IPS-20b (cell line): Measurements from ENCODE around the gene VCL.

ENCODE experiments used
- H3K27ac ChIP-seq: one replicate; pipeline ENCODE4 v1.5.1; 2013; ENCODE audit warnings: low read length
- H3K27me3 ChIP-seq: 2 replicates; pipeline ENCODE4 v1.6.1; 2013; ENCODE audit warnings: mild to moderate bottlenecking, low read length, inconsistent platforms; ENCODE audit not compliant: insufficient read depth
- H3K36me3 ChIP-seq: 2 replicates; pipeline ENCODE4 v1.6.1; 2013; ENCODE audit warnings: low read depth, mild to moderate bottlenecking, inconsistent platforms, low read length, moderate library complexity; ENCODE audit not compliant: insufficient read depth
- H3K4me1 ChIP-seq: 2 replicates; pipeline ENCODE4 v1.6.1; 2013; ENCODE audit warnings: mild to moderate bottlenecking, control low read depth, inconsistent platforms, low read length, moderate library complexity; ENCODE audit not compliant: insufficient read depth
- H3K4me3 ChIP-seq: 2 replicates; pipeline ENCODE4 v1.5.1; 2013; ENCODE audit warnings: mild to moderate bottlenecking, low read length, inconsistent platforms
- H3K9ac ChIP-seq: 2 replicates; pipeline ENCODE4 v1.6.1; 2013; ENCODE audit warnings: low read depth, mild to moderate bottlenecking, inconsistent platforms, low read length, moderate library complexity
- H3K9me3 ChIP-seq: 2 replicates; pipeline ENCODE4 v1.6.1; 2013; ENCODE audit warnings: mild to moderate bottlenecking, low read depth, low read length, inconsistent platforms; ENCODE audit not compliant: insufficient read depth

Gene VCL

DNA sequence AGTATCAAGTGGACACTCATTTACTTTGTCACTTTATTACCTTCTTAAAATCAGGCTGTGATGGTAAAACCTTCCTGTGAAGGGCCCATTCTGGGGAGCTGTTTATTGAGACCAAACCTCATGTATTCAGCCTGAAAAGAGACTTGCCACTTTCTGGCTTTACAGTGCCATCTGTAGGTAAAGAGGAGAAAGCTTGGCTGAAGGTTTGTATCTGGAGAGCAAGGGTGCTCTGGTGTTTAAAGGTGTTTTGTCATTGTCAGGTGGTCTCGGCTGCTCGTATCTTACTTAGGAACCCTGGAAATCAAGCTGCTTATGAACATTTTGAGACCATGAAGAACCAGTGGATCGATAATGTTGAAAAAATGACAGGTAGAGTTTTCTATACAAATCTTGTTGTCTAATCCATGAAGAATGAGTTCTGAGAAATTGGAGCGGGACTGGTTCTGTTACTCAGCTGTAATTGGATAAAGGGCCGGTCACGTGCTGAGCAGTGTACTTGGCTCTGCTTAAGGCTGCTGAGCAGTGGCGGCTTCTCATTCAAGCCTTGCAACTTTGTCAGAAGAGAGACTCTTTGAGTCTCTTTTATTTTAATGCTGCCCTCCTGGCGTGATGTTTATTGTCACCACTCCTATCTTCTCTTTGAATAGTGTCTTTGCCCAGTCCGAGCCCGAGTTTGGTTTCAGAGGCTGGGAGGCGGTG, 105.8 kb downstream of the VCL start:
- H3K9me3 ChIP-seq, result no peaks in the 10 kb centered on the region
- H3K27ac ChIP-seq, result no peak overlapping the region
- no peaks in the 10 kb centered on the region for H3K27me3 ChIP-seq
- no peaks in the 10 kb centered on the region for H3K4me1 ChIP-seq
- peaks cover 97% of the 10 kb centered on the region for H3K36me3 ChIP-seq
- no peak overlapping the region for H3K4me3 ChIP-seq
- H3K9ac ChIP-seq, result no peak overlapping the region

DNA sequence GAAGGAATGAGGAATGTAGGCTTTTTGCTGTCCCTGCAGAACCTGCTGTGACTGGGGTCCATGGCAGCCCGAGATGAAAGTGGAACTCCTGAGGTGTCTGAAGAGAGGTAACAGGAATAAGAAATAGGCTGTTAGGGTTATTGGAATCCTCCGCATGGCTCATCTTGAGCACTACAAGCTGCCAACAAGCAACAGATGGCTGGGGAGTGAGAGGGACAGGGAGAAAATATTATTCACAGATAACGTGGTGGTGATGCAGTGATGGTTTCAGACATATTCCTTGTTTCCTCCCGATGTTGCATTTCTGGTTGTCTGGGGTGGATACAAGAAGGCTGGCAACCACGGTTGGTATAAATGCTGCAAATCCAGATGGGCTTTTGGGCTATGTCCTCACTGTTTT, 106.6 kb downstream of the VCL start:
- no peaks in the 10 kb centered on the region for H3K9me3 ChIP-seq
- H3K4me3 ChIP-seq, result no peak overlapping the region
- no peaks in the 10 kb centered on the region for H3K27me3 ChIP-seq
- H3K4me1 ChIP-seq, result no peaks in the 10 kb centered on the region
- H3K9ac ChIP-seq, result no peak overlapping the region
- no peak overlapping the region for H3K27ac ChIP-seq
- peaks cover 97% of the 10 kb centered on the region for H3K36me3 ChIP-seq

DNA sequence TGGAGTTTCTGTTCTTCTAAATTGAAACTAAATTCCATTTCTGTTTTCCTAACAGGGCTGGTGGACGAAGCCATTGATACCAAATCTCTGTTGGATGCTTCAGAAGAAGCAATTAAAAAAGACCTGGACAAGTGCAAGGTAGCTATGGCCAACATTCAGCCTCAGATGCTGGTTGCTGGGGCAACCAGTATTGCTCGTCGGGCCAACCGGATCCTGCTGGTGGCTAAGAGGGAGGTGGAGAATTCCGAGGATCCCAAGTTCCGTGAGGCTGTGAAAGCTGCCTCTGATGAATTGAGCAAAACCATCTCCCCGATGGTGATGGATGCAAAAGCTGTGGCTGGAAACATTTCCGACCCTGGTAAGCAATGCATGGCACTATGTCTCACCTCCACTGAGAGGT, 107.1 kb downstream of the VCL start:
- Histone ChIP-seq H3K9me3 (no peaks in the 10 kb centered on the region), H3K4me3 (no peak overlapping the region), H3K27me3 (no peaks in the 10 kb centered on the region), H3K36me3 (peaks cover 97% of the 10 kb centered on the region), H3K9ac (no peak overlapping the region), H3K4me1 (no peaks in the 10 kb centered on the region), H3K27ac (no peak overlapping the region)

DNA sequence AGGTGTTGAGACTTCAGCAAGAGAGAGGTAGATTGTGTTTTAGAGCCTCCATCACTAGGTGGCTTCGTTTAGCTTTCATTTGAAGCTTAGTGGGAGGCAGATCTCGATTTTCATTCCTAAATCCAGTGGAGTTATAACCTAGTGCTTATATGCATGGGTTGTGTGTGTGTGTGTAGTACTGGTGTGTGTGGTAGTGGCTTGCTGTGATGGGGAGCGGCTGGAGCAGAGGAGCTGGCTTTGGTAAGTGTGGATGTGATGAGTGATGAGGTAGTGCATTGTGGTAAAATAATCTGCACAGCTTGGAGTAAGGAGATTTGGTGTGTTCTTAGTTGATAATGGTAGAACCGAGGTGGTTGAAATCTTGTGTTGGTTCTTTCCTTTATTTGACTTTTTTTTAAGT, 109.5 kb downstream of the VCL start:
- Histone ChIP-seq H3K9ac (no peak overlapping the region), H3K27me3 (no peaks in the 10 kb centered on the region), H3K4me1 (no peaks in the 10 kb centered on the region), H3K9me3 (no peaks in the 10 kb centered on the region), H3K36me3 (peaks cover 99% of the 10 kb centered on the region), H3K4me3 (no peak overlapping the region), H3K27ac (no peak overlapping the region)

DNA sequence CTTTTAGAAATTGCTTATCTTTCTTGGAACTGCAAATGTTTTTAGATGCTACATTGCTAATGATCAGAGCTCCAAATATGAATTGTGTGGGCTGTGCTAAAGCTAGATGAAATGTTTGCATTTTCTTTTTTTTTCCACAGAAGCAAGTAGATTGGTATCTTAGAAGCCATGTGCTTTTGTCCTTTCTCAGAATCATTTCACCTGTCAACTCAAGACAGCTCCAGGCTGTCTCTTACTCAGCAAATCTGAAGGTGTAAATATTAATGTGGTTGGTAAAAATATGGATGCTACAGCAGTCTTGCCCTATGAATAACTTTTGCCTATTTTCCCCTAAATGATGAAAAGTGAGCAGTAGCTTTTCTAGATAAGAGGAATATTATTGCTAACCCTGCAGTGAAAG, 111.5 kb downstream of the VCL start:
- H3K36me3 ChIP-seq, result peaks cover 99% of the 10 kb centered on the region
- no peak overlapping the region for H3K27ac ChIP-seq
- H3K9ac ChIP-seq, result no peak overlapping the region
- H3K27me3 ChIP-seq, result no peaks in the 10 kb centered on the region
- no peak overlapping the region for H3K4me3 ChIP-seq
- no peaks in the 10 kb centered on the region for H3K4me1 ChIP-seq
- H3K9me3 ChIP-seq, result no peaks in the 10 kb centered on the region

DNA sequence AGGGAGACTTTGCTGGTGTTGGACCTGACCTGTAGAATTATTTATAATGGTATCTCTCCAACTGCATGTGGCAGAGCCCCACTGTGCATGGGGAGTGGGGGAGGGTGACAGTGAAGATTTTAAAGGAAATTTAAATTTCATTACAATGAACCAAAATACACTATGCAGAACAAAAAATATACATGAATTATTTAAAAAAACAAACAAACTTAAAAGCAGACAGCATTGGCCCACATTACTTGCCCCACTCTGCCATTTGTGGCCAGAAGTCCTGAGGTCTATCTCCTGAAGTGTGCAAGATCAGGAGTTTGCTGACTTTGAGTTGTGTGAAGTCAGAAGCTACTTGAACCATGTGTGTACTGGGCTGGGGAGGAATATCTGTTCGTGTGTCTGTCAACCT, 112.2 kb downstream of the VCL start:
- Histone ChIP-seq H3K9ac (no peak overlapping the region), H3K4me3 (no peak overlapping the region), H3K36me3 (peaks cover 99% of the 10 kb centered on the region), H3K4me1 (no peaks in the 10 kb centered on the region), H3K9me3 (no peaks in the 10 kb centered on the region), H3K27me3 (no peaks in the 10 kb centered on the region), H3K27ac (no peak overlapping the region)

DNA sequence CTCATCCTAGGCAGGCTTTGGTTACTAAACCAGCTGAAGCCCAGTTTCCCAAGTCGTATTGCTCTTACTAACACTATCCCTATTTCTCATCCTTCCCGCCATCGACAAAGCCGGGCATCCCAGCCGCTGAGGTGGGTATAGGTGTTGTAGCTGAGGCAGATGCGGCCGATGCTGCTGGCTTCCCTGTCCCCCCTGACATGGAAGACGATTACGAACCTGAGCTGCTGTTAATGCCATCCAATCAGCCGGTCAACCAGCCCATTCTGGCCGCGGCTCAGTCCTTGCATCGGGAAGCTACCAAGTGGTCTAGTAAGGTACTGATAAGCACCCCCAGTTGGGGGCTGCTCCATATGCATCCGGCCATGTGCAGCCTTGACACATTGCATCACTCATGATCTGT, 113.9 kb downstream of the VCL start:
- no peaks in the 10 kb centered on the region for H3K9me3 ChIP-seq
- H3K4me3 ChIP-seq, result no peak overlapping the region
- H3K4me1 ChIP-seq, result no peaks in the 10 kb centered on the region
- no peak overlapping the region for H3K27ac ChIP-seq
- no peaks in the 10 kb centered on the region for H3K27me3 ChIP-seq
- peaks cover 98% of the 10 kb centered on the region for H3K36me3 ChIP-seq
- no peak overlapping the region for H3K9ac ChIP-seq

DNA sequence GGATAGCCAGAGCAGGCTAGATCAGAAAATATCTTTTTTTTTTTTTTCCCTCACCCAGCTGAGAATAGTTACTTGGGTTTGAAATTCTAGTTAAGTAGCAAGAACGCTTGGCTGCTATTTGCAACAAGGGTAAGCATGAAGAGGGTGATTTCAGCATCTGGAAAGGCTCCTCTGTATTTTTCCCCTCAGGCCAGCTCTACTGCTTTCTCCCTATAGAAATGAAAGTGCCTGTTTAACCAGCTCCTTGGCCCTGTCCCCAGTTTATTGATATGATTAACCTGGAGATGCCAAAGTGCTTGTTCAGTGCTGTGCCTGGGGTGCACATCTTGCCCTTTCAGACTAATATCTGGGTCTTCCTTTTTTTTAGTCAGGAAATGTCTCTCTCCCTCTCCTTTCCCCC, 115.6 kb downstream of the VCL start:
- no peaks in the 10 kb centered on the region for H3K9me3 ChIP-seq
- H3K4me3 ChIP-seq, result no peak overlapping the region
- H3K36me3 ChIP-seq, result peaks cover 99% of the 10 kb centered on the region
- no peak overlapping the region for H3K9ac ChIP-seq
- H3K27ac ChIP-seq, result no peak overlapping the region
- no peaks in the 10 kb centered on the region for H3K27me3 ChIP-seq
- H3K4me1 ChIP-seq, result no peaks in the 10 kb centered on the region

DNA sequence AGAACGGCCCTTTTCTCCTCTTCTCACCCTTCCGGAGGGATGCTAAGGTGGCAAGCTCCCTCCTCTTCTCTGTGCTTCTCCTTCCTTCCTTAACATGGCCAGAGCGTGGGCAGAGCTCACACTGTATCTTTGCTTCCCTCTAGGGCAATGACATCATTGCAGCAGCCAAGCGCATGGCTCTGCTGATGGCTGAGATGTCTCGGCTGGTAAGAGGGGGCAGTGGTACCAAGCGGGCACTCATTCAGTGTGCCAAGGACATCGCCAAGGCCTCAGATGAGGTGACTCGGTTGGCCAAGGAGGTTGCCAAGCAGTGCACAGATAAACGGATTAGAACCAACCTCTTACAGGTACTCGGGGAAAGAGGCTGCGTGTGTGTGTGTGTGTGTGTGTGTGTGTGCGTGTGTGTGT, 116.1 kb downstream of the VCL start:
- H3K9me3 ChIP-seq, result no peaks in the 10 kb centered on the region
- H3K36me3 ChIP-seq, result peaks cover 99% of the 10 kb centered on the region
- H3K27me3 ChIP-seq, result no peaks in the 10 kb centered on the region
- H3K4me3 ChIP-seq, result no peak overlapping the region
- no peak overlapping the region for H3K27ac ChIP-seq
- H3K9ac ChIP-seq, result no peak overlapping the region
- H3K4me1 ChIP-seq, result no peaks in the 10 kb centered on the region

DNA sequence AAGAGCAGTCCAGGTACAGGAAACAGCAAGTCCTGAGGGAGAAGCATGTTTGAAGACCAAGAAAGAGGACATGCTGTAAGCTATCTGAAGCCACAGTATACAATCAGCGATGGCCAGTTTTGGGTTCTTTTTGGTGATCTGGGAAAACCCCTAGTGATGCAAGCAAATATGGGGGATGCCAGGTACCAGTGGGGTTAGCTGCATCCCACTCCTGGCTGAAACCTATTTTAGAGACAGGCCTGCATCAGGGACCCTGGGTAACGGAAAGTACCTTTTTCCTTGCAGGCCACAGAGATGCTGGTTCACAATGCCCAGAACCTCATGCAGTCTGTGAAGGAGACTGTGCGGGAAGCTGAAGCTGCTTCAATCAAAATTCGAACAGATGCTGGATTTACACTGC, 119.8 kb downstream of the VCL start:
- Histone ChIP-seq H3K9ac (no peak overlapping the region), H3K4me3 (no peak overlapping the region), H3K27ac (no peak overlapping the region), H3K27me3 (no peaks in the 10 kb centered on the region), H3K9me3 (no peaks in the 10 kb centered on the region), H3K36me3 (peaks cover 99% of the 10 kb centered on the region), H3K4me1 (no peaks in the 10 kb centered on the region)

DNA sequence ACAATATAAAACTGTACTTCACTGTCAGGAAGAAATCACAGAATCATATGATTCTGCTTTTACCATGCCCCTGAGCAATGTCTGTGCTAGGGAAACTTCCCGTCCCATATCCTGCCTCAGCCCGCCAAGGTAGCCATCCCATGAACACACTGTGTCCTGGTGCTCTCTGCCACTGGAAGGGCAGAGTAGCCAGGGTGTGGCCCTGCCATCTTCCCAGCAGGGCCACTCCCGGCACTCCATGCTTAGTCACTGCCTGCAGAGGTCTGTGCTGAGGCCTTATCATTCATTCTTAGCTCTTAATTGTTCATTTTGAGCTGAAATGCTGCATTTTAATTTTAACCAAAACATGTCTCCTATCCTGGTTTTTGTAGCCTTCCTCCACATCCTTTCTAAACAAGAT, 120.9 kb downstream of the VCL start:
- no peaks in the 10 kb centered on the region for H3K9me3 ChIP-seq
- no peaks in the 10 kb centered on the region for H3K27me3 ChIP-seq
- H3K36me3 ChIP-seq, result peaks cover 99% of the 10 kb centered on the region
- no peak overlapping the region for H3K9ac ChIP-seq
- no peaks in the 10 kb centered on the region for H3K4me1 ChIP-seq
- no peak overlapping the region for H3K27ac ChIP-seq
- no peak overlapping the region for H3K4me3 ChIP-seq

DNA sequence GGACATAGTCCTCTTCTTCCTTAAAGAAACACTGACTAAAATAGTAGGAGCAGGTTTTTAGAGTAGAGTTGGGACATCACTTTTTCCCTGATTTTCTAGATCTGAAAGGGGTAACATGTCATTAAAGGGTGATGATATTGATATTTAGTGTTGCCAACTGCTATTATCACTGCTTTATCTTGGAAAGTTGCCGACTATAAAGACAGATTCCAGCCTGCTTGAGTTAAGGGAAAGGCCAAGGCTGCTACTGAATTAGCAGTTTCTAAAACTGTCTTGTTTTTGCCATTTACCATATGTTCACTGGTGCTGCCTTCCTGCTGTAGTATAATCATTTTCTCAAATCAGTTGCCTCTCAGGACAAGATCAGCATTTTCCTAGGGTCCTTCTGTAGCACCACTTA, 123.0 kb downstream of the VCL start:
- Histone ChIP-seq H3K9ac (no peak overlapping the region), H3K27me3 (no peaks in the 10 kb centered on the region), H3K27ac (no peak overlapping the region), H3K4me1 (no peaks in the 10 kb centered on the region), H3K4me3 (no peak overlapping the region), H3K36me3 (peaks cover 98% of the 10 kb centered on the region), H3K9me3 (no peaks in the 10 kb centered on the region)
